Eye (tissue), 1 donor: ENCODE data around the gene TAGLN.
"Not testable (repeated sequence)": the region's sequence is repeated elsewhere in the genome, so short reads cannot be mapped to it uniquely, and the experiment has no call there.

ENCODE experiments used
- DNase-seq: peaks from one replicate; pipeline ENCODE4 v3.0.0-alpha.2; 2015

The TAGLN gene

GRCh38 chr11:117197516-117198456 is 1.4 kb upstream of the TAGLN start:
- no peak for DNase-seq

GRCh38 chr11:117198613-117199012 is 557 bp upstream of the TAGLN start:
- no peak for DNase-seq

GRCh38 chr11:117199916-117200812 is 994 bp downstream of the TAGLN start:
- no peak for DNase-seq

- no peak for DNase-seq
Observed at GRCh38 chr11:117200813-117201657, 1.9 kb downstream of the TAGLN start.

- DNase-seq: no peak
Observed at GRCh38 chr11:117201658-117202305, 2.6 kb downstream of the TAGLN start.

- no peak for DNase-seq
Observed at GRCh38 chr11:117202386-117203068, 3.4 kb downstream of the TAGLN start.

- DNase-seq: no peak
Observed at GRCh38 chr11:117203069-117203407, 3.9 kb downstream of the TAGLN start.

- DNase-seq: no peak
Observed at GRCh38 chr11:117204283-117205080, 5.3 kb downstream of the TAGLN start.

GRCh38 chr11:117205211-117205818 is 6.1 kb downstream of the TAGLN start:
- DNase-seq: no peak

- DNase-seq: not testable (repeated sequence)
Observed at GRCh38 chr11:117206111-117206510, 6.9 kb downstream of the TAGLN start.

GRCh38 chr11:117206859-117207258 is 7.7 kb downstream of the TAGLN start:
- not testable (repeated sequence) for DNase-seq

- not testable (repeated sequence) for DNase-seq
Observed at GRCh38 chr11:117207481-117207880, 8.3 kb downstream of the TAGLN start.

GRCh38 chr11:117208710-117209109 is 9.5 kb downstream of the TAGLN start:
- DNase-seq: not testable (repeated sequence)

GRCh38 chr11:117209351-117210125 is 10.4 kb downstream of the TAGLN start:
- not testable (repeated sequence) for DNase-seq

GRCh38 chr11:117210620-117211019 is 11.4 kb downstream of the TAGLN start:
- no peak for DNase-seq

GRCh38 chr11:117212697-117213355 is 13.7 kb downstream of the TAGLN start:
- DNase-seq: no peak

GRCh38 chr11:117214404-117215110 is 15.4 kb downstream of the TAGLN start:
- DNase-seq: no peak
